ENCODE measurements around the gene LRIG1.

Gene LRIG1

GRCh38 chr3:66480666-66481065, 20.2 kb downstream of the LRIG1 start:
- no peak for TF ChIP-seq SPI1 (IDR thresholded peaks at IDR 0.05; ENCODE audit: borderline replicate concordance, low read depth)
- TF ChIP-seq POLR2AphosphoS5 (IDR thresholded peaks at IDR 0.05; ENCODE audit: low read depth): no peak
- TF ChIP-seq, protein P1, sequence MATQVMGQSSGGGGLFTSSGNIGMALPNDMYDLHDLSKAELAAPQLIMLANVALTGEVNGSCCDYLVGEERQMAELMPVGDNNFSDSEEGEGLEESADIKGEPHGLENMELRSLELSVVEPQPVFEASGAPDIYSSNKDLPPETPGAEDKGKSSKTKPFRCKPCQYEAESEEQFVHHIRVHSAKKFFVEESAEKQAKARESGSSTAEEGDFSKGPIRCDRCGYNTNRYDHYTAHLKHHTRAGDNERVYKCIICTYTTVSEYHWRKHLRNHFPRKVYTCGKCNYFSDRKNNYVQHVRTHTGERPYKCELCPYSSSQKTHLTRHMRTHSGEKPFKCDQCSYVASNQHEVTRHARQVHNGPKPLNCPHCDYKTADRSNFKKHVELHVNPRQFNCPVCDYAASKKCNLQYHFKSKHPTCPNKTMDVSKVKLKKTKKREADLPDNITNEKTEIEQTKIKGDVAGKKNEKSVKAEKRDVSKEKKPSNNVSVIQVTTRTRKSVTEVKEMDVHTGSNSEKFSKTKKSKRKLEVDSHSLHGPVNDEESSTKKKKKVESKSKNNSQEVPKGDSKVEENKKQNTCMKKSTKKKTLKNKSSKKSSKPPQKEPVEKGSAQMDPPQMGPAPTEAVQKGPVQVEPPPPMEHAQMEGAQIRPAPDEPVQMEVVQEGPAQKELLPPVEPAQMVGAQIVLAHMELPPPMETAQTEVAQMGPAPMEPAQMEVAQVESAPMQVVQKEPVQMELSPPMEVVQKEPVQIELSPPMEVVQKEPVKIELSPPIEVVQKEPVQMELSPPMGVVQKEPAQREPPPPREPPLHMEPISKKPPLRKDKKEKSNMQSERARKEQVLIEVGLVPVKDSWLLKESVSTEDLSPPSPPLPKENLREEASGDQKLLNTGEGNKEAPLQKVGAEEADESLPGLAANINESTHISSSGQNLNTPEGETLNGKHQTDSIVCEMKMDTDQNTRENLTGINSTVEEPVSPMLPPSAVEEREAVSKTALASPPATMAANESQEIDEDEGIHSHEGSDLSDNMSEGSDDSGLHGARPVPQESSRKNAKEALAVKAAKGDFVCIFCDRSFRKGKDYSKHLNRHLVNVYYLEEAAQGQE (IDR thresholded peaks at IDR 0.05; ENCODE audit: insufficient replicate concordance, low read depth): no peak
- TF ChIP-seq CTCF (IDR thresholded peaks at IDR 0.05; ENCODE audit: insufficient read depth, low read length): no peak
- no peak for TF ChIP-seq GABPA (IDR thresholded peaks at IDR 0.05; ENCODE audit: low read depth)
- no peak overlapping the region for H3K4me3 ChIP-seq (replicated peaks; ENCODE audit: insufficient read depth, low read length)
- H3K27me3 ChIP-seq (ENCODE audit: insufficient read depth, poor library complexity, severe bottlenecking): peaks cover 7% of the 10 kb centered on the region
- H3K27ac ChIP-seq (replicated peaks): no peak overlapping the region
- DNase-seq (ENCODE audit: low read depth in 1 of 2, low spot score in 1 of 2): no peak

DNA sequence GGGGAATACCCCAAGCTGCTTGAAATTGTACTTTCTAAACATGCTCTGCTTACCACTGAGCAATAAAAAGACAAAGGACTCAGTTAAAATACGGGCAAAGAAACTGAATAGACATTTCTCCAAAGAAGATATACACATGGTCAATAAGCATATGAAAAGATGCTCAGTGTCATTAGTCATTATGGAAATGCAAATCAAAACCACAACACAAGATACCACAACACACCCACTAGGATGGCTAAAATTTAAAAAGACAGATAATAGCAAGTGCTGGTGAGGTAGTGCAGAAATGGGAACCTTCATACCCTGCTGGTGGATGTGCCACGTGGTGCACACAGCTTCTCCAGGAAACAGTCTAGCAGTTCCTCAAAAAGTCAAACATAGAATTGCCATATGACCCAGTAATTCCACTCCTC, 21.3 kb downstream of the LRIG1 start:
- H3K27ac ChIP-seq (replicated peaks): no peak overlapping the region
- H3K4me3 ChIP-seq (replicated peaks; ENCODE audit: insufficient read depth, low read length): no peak overlapping the region
- DNase-seq (ENCODE audit: low read depth in 1 of 2, low spot score in 1 of 2): no peak
- peaks cover 7% of the 10 kb centered on the region for H3K27me3 ChIP-seq (ENCODE audit: insufficient read depth, poor library complexity, severe bottlenecking)
- TF ChIP-seq GABPA (IDR thresholded peaks at IDR 0.05; ENCODE audit: low read depth) (no peak), CTCF (IDR thresholded peaks at IDR 0.05; ENCODE audit: insufficient read depth, low read length) (no peak), SPI1 (IDR thresholded peaks at IDR 0.05; ENCODE audit: borderline replicate concordance, low read depth) (no peak), POLR2AphosphoS5 (IDR thresholded peaks at IDR 0.05; ENCODE audit: low read depth) (no peak)
- TF ChIP-seq, protein P1 (IDR thresholded peaks at IDR 0.05; ENCODE audit: insufficient replicate concordance, low read depth): no peak

GRCh38 chr3:66478960-66479359, 21.9 kb downstream of the LRIG1 start:
- peaks cover 7% of the 10 kb centered on the region for H3K27me3 ChIP-seq (ENCODE audit: insufficient read depth, poor library complexity, severe bottlenecking)
- TF ChIP-seq CTCF (IDR thresholded peaks at IDR 0.05; ENCODE audit: insufficient read depth, low read length) (no peak), SPI1 (IDR thresholded peaks at IDR 0.05; ENCODE audit: borderline replicate concordance, low read depth) (no peak), POLR2AphosphoS5 (IDR thresholded peaks at IDR 0.05; ENCODE audit: low read depth) (no peak), GABPA (IDR thresholded peaks at IDR 0.05; ENCODE audit: low read depth) (no peak)
- TF ChIP-seq, protein P1 (IDR thresholded peaks at IDR 0.05; ENCODE audit: insufficient replicate concordance, low read depth): no peak
- no peak overlapping the region for H3K27ac ChIP-seq (replicated peaks)
- DNase-seq (ENCODE audit: low read depth in 1 of 2, low spot score in 1 of 2): no peak
- H3K4me3 ChIP-seq (replicated peaks; ENCODE audit: insufficient read depth, low read length): no peak overlapping the region
